Breast epithelium (tissue), 4 donors: ENCODE data around the gene TUT1. TPM values are rescaled to one million over a fixed set of nuclear protein-coding genes. Genes with fewer than 3 reads are reported as not detected.
"Not testable (repeated sequence)": the region's sequence is repeated elsewhere in the genome, so short reads cannot be mapped to it uniquely, and the experiment has no call there.

ENCODE experiments used
- DNase-seq, 2 donors: peaks; one replicate each; pipeline ENCODE4 v3.0.0-alpha.2; 2019; ENCODE audit warnings: low spot score in 2 of 2
- H3K27ac ChIP-seq, 2 donors: fragments of 200-600 bp; sonication (generic) in 1 of 2; one replicate each; pipeline ENCODE4 v1.5.1; 2016 to 2019; ENCODE audit warnings: mild to moderate bottlenecking in 1 of 2
- H3K27me3 ChIP-seq, 2 donors: fragments of 200-600 bp; sonication (generic) in 1 of 2; one replicate each; pipeline versions ENCODE4 v1.5.1 to v1.6.0; 2017 to 2019; ENCODE audit warnings: control low read depth in 1 of 2, mild to moderate bottlenecking in 1 of 2
- H3K36me3 ChIP-seq: fragments of 200-600 bp; one replicate; pipeline ENCODE4 v1.5.1; 2019
- H3K4me1 ChIP-seq, 2 donors: fragments of 200-600 bp; sonication (generic); one replicate each; pipeline ENCODE4 v1.5.1; 2016 to 2019; ENCODE audit warnings: control low read depth in 1 of 2
- H3K4me3 ChIP-seq, 3 donors: fragments of 200-600 bp; sonication (generic); 1 replicate in 2 of 3; 2 replicates in 1 of 3; pipeline ENCODE4 v1.5.1; 2016 to 2019; ENCODE audit warnings: mild to moderate bottlenecking in 3 of 3, moderate library complexity in 2 of 3
- H3K9me3 ChIP-seq, 2 donors: fragments of 200-600 bp; sonication (generic) in 1 of 2; one replicate each; pipeline ENCODE4 v1.5.1; 2016 to 2019; ENCODE audit warnings: control low read depth in 1 of 2
- POLR2A ChIP-seq: fragments of 450-650 bp; IDR thresholded peaks from one replicate; pipeline ENCODE4 v1.6.1; 2016; ENCODE audit warnings: antibody characterized with exemption, mild to moderate bottlenecking, moderate library complexity
- POLR2AphosphoS5 ChIP-seq, 3 donors: sonication (generic); formaldehyde crosslinking; IDR thresholded peaks; one replicate each; pipeline ENCODE4 v1.6.1; 2017; ENCODE audit warnings: antibody characterized with exemption in 3 of 3
- intact Hi-C: fragments of 100-400 bp; cut with DNase I; formaldehyde crosslinking; loops from one replicate; pipeline ENCODE4 v1.15.1; 2023; ENCODE audit warnings: low total_unique reads
- total RNA-seq, 3 donors: library from RNA; depleted of rRNA; stranded (reverse); fragments of >200 nt; gene quantifications; one replicate each; pipeline ENCODE4 v1.1.0, GENCODE V29; 2016
- TF ChIP-seq, protein P1 (sequence below), 3 donors: fragments of 450-650 bp; IDR thresholded peaks; one replicate each; pipeline ENCODE4 v1.5.1; 2016 to 2017; ENCODE audit warnings: antibody characterized with exemption in 3 of 3, mild to moderate bottlenecking in 3 of 3, moderate library complexity in 3 of 3

The TUT1 gene
- total RNA-seq, 3 donors from 2014 or later: 7.7 to 12.1 (median 10.7) TPM

DNA sequence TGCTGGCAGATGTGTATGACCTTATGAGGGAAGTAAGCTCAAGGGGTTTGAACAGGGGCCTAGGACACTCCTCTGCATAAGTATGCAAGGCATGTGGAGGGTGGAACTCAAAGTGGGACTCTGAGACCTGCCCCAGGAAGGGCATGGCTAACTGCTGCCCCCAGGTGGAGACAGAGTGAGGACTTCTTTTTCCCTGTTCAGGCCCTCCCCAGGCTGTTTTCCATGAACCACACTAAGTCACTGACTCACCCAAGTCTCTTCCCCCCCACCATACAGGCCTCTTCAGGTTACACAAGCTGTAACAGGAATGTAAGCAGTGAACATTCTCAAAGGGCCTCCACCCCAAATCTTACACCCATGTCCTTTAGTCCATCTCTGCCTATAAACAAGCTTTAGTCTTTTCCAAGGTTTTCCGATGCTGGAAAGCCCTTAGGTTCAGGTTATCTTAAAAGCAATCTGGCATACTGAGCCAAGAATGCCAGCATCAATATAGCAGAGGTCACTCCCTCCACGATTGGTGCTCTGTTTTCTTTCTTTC lies 30.7 kb downstream of the TUT1 start:
- TF ChIP-seq POLR2A: no peak
- TF ChIP-seq, protein P1, sequence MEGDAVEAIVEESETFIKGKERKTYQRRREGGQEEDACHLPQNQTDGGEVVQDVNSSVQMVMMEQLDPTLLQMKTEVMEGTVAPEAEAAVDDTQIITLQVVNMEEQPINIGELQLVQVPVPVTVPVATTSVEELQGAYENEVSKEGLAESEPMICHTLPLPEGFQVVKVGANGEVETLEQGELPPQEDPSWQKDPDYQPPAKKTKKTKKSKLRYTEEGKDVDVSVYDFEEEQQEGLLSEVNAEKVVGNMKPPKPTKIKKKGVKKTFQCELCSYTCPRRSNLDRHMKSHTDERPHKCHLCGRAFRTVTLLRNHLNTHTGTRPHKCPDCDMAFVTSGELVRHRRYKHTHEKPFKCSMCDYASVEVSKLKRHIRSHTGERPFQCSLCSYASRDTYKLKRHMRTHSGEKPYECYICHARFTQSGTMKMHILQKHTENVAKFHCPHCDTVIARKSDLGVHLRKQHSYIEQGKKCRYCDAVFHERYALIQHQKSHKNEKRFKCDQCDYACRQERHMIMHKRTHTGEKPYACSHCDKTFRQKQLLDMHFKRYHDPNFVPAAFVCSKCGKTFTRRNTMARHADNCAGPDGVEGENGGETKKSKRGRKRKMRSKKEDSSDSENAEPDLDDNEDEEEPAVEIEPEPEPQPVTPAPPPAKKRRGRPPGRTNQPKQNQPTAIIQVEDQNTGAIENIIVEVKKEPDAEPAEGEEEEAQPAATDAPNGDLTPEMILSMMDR (IDR thresholded peaks at IDR 0.05): peak; percentile 71 to 94 (median 93)
- peak; percentile 69 to 82 (median 71) for TF ChIP-seq POLR2AphosphoS5 (IDR thresholded peaks at IDR 0.05)
- DNase-seq: peak; percentile 93 to 97
- Histone ChIP-seq H3K4me3 (no peak overlapping the region), H3K4me1 (peaks cover 15 to 19% of the 10 kb centered on the region in 2 donors), H3K9me3 (no peaks in the 10 kb centered on the region), H3K27ac (peak overlapping the region; percentile 93 to 96), H3K27me3 (no peaks in the 10 kb centered on the region), H3K36me3 (no peaks in the 10 kb centered on the region)
- intact Hi-C loops: no loop called here

DNA sequence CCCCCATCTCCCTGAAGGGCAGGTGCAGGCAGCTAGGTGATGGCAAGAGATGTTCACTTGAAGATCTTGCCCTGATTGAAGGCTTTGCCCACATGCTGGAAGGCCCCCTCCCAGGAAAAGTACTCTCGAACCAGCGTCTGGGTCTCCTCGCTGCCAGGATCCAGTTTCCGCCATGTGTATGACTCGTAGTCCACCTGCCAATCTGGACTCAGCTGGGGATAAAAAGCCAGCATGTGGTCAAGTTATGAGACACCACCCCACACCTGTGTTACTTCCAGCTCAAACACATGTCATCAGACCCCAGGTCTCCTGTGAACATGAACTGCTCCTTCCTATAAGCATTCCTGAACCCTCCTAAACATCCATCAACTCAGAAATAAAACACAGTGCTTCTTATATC lies 31.7 kb downstream of the TUT1 start:
- H3K4me3 ChIP-seq, DNase-seq, H3K36me3 ChIP-seq, intact Hi-C loops, H3K9me3 ChIP-seq, H3K27me3 ChIP-seq: not testable (repeated sequence)
- Histone ChIP-seq H3K4me1 (peaks cover 25 to 26% of the 10 kb centered on the region in 2 donors), H3K27ac (peak overlapping the region; percentile 93 to 96)

- H3K9me3 ChIP-seq: no peaks in the 10 kb centered on the region
- no peak for DNase-seq
- H3K36me3 ChIP-seq: no peaks in the 10 kb centered on the region
- no peaks in the 10 kb centered on the region for H3K27me3 ChIP-seq
- no peak for TF ChIP-seq POLR2AphosphoS5 (IDR thresholded peaks at IDR 0.05)
- TF ChIP-seq POLR2A: no peak
- TF ChIP-seq, protein P1 (IDR thresholded peaks at IDR 0.05): no peak
- peak overlapping the region; percentile 93 to 96 for H3K27ac ChIP-seq
- intact Hi-C loops: no loop called here
- H3K4me1 ChIP-seq: peaks cover 29 to 30% of the 10 kb centered on the region in 2 donors
- H3K4me3 ChIP-seq: no peak overlapping the region
Observed at GRCh38 chr11:62559204-62559603, 32.1 kb downstream of the TUT1 start.

GRCh38 chr11:62558669-62559068 lies 32.7 kb downstream of the TUT1 start:
- Histone ChIP-seq H3K4me1 (peaks cover 35% of the 10 kb centered on the region in 2 donors), H3K4me3 (no peak overlapping the region), H3K27ac (peak overlapping the region in 1 of 2 donors; percentile 96), H3K27me3 (no peaks in the 10 kb centered on the region), H3K9me3 (no peaks in the 10 kb centered on the region), H3K36me3 (no peaks in the 10 kb centered on the region)
- intact Hi-C loops: no loop called here
- TF ChIP-seq POLR2AphosphoS5 (IDR thresholded peaks at IDR 0.05): no peak
- TF ChIP-seq, protein P1 (IDR thresholded peaks at IDR 0.05): no peak
- TF ChIP-seq POLR2A: no peak
- DNase-seq: no peak

DNA sequence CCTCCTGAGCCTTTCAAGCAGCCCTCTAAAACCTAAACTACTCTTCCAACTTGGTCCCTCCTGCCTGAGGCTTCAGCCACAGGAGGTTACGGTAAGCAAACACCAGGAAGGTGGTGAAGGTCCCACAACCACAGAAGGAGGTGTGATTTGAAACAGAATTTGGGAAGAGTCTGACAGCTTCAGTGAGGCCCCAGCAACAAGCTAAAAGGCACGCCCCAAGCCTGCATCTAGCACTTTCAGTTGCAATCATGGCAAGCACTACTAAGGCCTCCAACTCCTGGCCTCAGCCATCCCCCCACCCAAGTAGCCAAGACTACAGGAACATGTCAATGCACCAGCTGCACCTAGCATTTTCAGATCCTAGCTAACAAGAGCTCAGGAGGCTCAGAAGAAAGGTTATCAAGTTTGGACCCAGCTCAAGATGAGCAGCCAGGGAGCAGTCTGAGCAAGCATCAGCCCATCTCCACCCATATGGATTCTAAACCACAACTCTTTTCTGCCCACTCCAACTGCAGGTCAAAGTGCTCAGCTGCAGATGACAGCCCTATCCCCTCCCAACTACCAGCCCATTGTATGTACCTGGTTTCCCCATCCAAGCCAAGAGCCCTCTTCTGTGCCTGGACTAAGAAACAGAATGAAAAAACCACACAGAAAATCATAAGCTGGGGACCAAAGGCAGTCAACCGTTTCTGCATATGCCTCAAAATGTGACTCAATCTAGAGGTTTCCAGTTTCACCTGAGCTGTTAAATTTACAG lies 34.3 kb downstream of the TUT1 start:
- Histone ChIP-seq H3K36me3 (no peaks in the 10 kb centered on the region), H3K27me3 (no peaks in the 10 kb centered on the region), H3K4me3 (peak overlapping the region; percentile 10 to 55 (median 23)), H3K4me1 (peaks cover 43% of the 10 kb centered on the region in 2 donors), H3K9me3 (no peaks in the 10 kb centered on the region), H3K27ac (peak overlapping the region; percentile 96 to 98)
- no peak for DNase-seq
- intact Hi-C loops: no loop called here
- TF ChIP-seq POLR2AphosphoS5 (IDR thresholded peaks at IDR 0.05): no peak
- TF ChIP-seq, protein P1 (IDR thresholded peaks at IDR 0.05): no peak
- TF ChIP-seq POLR2A: no peak
